Astrocyte (in vitro differentiated cells and primary cell): ENCODE measurements around the gene SELENOO. TPM values are rescaled to one million over a fixed set of nuclear protein-coding genes. Genes with fewer than 3 reads are reported as not detected.

Experiments
- DNase-seq: peaks from one replicate; pipeline ENCODE4 v3.0.0-alpha.2; 2010; ENCODE audit warnings: low read depth
- FAIRE-seq: peaks from 2 replicates; lab custom pipeline; 2011; peaks lifted over from hg19 to GRCh38; lab: Jason Lieb, UNC
- H2AFZ ChIP-seq: 2 replicates; pipeline ENCODE4 v1.6.0; 2012; ENCODE audit warnings: low read depth, low read length, inconsistent platforms
- H3K27ac ChIP-seq: 2 replicates; pipeline ENCODE4 v1.5.1; 2011; ENCODE audit warnings: low read depth, low read length, inconsistent platforms
- H3K27me3 ChIP-seq: 2 replicates; pipeline ENCODE4 v1.6.0; 2011; ENCODE audit warnings: low read length, inconsistent platforms; ENCODE audit not compliant: insufficient read depth
- H3K36me3 ChIP-seq: 2 replicates; pipeline ENCODE4 v1.5.1; 2011; ENCODE audit warnings: low read length, inconsistent platforms; ENCODE audit not compliant: insufficient read depth
- H3K4me1 ChIP-seq: 2 replicates; pipeline ENCODE4 v1.5.1; 2011; ENCODE audit warnings: low read length, inconsistent platforms; ENCODE audit not compliant: insufficient read depth
- H3K4me2 ChIP-seq: 2 replicates; pipeline ENCODE4 v1.6.0; 2012; ENCODE audit warnings: low read length, inconsistent platforms
- H3K4me3 ChIP-seq: 2 replicates; pipeline ENCODE4 v1.5.1; 2011; ENCODE audit warnings: low read depth, mild to moderate bottlenecking, low read length, inconsistent platforms; ENCODE audit not compliant: insufficient read depth
- H3K79me2 ChIP-seq: 2 replicates; pipeline ENCODE4 v1.6.0; 2012; ENCODE audit warnings: mild to moderate bottlenecking, low read length, inconsistent platforms; ENCODE audit not compliant: insufficient read depth
- H3K9ac ChIP-seq: 2 replicates; pipeline ENCODE4 v1.6.0; 2012; ENCODE audit warnings: mild to moderate bottlenecking, low read length, inconsistent platforms
- H3K9me3 ChIP-seq: 2 replicates; pipeline ENCODE4 v1.5.1; 2012; ENCODE audit warnings: low read depth, mild to moderate bottlenecking, low read length, inconsistent platforms; ENCODE audit not compliant: insufficient read depth
- H4K20me1 ChIP-seq: 2 replicates; pipeline ENCODE4 v1.6.0; 2012; ENCODE audit warnings: low read length, inconsistent platforms; ENCODE audit not compliant: insufficient read depth
- H3K27ac Mint-ChIP-seq: one replicate; pipeline ENCODE4 v1.8.0; 2021; ENCODE audit warnings: mild to moderate bottlenecking, mixed read lengths; ENCODE audit not compliant: unreplicated experiment
- H3K27me3 Mint-ChIP-seq: one replicate; pipeline ENCODE4 v1.8.0; 2021; ENCODE audit warnings: low read depth, mixed read lengths; ENCODE audit not compliant: unreplicated experiment
- H3K36me3 Mint-ChIP-seq: one replicate; pipeline ENCODE4 v1.8.0; 2021; ENCODE audit warnings: low read depth, mixed read lengths; ENCODE audit not compliant: unreplicated experiment
- H3K4me1 Mint-ChIP-seq: one replicate; pipeline ENCODE4 v1.8.0; 2021; ENCODE audit warnings: low read depth, mixed read lengths; ENCODE audit not compliant: unreplicated experiment
- H3K4me3 Mint-ChIP-seq: one replicate; pipeline ENCODE4 v1.8.0; 2021; ENCODE audit warnings: mild to moderate bottlenecking, moderate library complexity, mixed read lengths; ENCODE audit not compliant: unreplicated experiment
- H3K9me3 Mint-ChIP-seq: one replicate; pipeline ENCODE4 v1.8.0; 2021; ENCODE audit warnings: mild to moderate bottlenecking, mixed read lengths; ENCODE audit not compliant: unreplicated experiment
- EZH2 ChIP-seq: IDR thresholded peaks from 2 replicates; pipeline ENCODE4 v1.6.1; 2012; ENCODE audit warnings: mild to moderate bottlenecking, low read length, inconsistent platforms; ENCODE audit not compliant: insufficient read depth
- total RNA-seq: library from RNA; stranded (reverse); gene quantifications from 2 replicates; pipeline ENCODE4 v1.2.1, GENCODE V29; 2021
- TF ChIP-seq, protein P1 (sequence below): IDR thresholded peaks from 2 replicates; pipeline ENCODE4 v1.5.1; 2011; ENCODE audit warnings: low read depth, mild to moderate bottlenecking, inconsistent platforms, low read length, moderate library complexity; ENCODE audit not compliant: insufficient read depth

SELENOO gene
- total RNA-seq, 1 donor from 2014 or later, result 18.5 TPM

GRCh38 chr22:50174382-50175190 is 26.2 kb upstream of the SELENOO start:
- Histone ChIP-seq H3K4me3 (no peak overlapping the region), H3K79me2 (no peaks in the 10 kb centered on the region), H2AFZ (no peak overlapping the region), H3K9me3 (no peaks in the 10 kb centered on the region), H3K9ac (no peak overlapping the region), H3K27me3 (peaks cover 2% of the 10 kb centered on the region), H4K20me1 (no peaks in the 10 kb centered on the region), H3K27ac (no peak overlapping the region), H3K36me3 (no peaks in the 10 kb centered on the region), H3K4me1 (no peaks in the 10 kb centered on the region), H3K4me2 (no peak overlapping the region)
- no peak overlapping the region for H3K27ac Mint-ChIP-seq
- no peak for TF ChIP-seq EZH2
- TF ChIP-seq, protein P1, sequence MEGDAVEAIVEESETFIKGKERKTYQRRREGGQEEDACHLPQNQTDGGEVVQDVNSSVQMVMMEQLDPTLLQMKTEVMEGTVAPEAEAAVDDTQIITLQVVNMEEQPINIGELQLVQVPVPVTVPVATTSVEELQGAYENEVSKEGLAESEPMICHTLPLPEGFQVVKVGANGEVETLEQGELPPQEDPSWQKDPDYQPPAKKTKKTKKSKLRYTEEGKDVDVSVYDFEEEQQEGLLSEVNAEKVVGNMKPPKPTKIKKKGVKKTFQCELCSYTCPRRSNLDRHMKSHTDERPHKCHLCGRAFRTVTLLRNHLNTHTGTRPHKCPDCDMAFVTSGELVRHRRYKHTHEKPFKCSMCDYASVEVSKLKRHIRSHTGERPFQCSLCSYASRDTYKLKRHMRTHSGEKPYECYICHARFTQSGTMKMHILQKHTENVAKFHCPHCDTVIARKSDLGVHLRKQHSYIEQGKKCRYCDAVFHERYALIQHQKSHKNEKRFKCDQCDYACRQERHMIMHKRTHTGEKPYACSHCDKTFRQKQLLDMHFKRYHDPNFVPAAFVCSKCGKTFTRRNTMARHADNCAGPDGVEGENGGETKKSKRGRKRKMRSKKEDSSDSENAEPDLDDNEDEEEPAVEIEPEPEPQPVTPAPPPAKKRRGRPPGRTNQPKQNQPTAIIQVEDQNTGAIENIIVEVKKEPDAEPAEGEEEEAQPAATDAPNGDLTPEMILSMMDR, result no peak
- no peaks in the 10 kb centered on the region for H3K4me1 Mint-ChIP-seq
- DNase-seq (no peak), FAIRE-seq (no peak)
- H3K36me3 Mint-ChIP-seq, result peaks cover 2% of the 10 kb centered on the region
- no peaks in the 10 kb centered on the region for H3K9me3 Mint-ChIP-seq
- no peak overlapping the region for H3K4me3 Mint-ChIP-seq
- H3K27me3 Mint-ChIP-seq, result peaks cover 15% of the 10 kb centered on the region

DNA sequence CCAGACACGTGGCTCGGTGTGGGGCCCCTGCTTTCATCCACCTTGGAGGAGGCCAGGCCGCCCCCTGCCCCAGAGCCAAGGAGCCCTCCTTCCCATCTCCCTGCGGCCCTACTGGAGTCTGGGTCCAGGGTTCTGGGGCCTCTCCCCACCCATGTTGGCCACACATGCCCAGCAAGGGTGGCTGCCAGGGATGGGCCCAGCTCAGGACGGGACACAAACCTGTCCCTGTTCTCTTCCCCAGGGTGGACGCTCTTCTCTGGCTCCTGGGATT is 25.7 kb upstream of the SELENOO start:
- DNase-seq, result no peak
- no peak overlapping the region for H2AFZ ChIP-seq
- no peak overlapping the region for H3K4me3 Mint-ChIP-seq
- no peaks in the 10 kb centered on the region for H3K4me1 ChIP-seq
- H3K36me3 ChIP-seq, result no peaks in the 10 kb centered on the region
- H4K20me1 ChIP-seq, result no peaks in the 10 kb centered on the region
- H3K4me1 Mint-ChIP-seq, result no peaks in the 10 kb centered on the region
- H3K4me2 ChIP-seq, result no peak overlapping the region
- peaks cover 2% of the 10 kb centered on the region for H3K36me3 Mint-ChIP-seq
- TF ChIP-seq, protein P1, result no peak
- no peak for TF ChIP-seq EZH2
- no peaks in the 10 kb centered on the region for H3K9me3 Mint-ChIP-seq
- peaks cover 15% of the 10 kb centered on the region for H3K27me3 Mint-ChIP-seq
- H3K79me2 ChIP-seq, result no peaks in the 10 kb centered on the region
- no peak overlapping the region for H3K4me3 ChIP-seq
- FAIRE-seq, result no peak
- H3K27ac ChIP-seq, result no peak overlapping the region
- H3K9ac ChIP-seq, result no peak overlapping the region
- no peaks in the 10 kb centered on the region for H3K9me3 ChIP-seq
- peaks cover 2% of the 10 kb centered on the region for H3K27me3 ChIP-seq
- no peak overlapping the region for H3K27ac Mint-ChIP-seq
